DMS53 treated with DMSO at 0.1 percent for 48 hours (cell line): ENCODE results near the gene CTNNA3.

Source experiments
- DNase-seq: peaks from one replicate; lab custom pipeline; 2025; ENCODE audit not compliant: unreplicated experiment; lab: John Stamatoyannopoulos, UW

Gene CTNNA3

DNA sequence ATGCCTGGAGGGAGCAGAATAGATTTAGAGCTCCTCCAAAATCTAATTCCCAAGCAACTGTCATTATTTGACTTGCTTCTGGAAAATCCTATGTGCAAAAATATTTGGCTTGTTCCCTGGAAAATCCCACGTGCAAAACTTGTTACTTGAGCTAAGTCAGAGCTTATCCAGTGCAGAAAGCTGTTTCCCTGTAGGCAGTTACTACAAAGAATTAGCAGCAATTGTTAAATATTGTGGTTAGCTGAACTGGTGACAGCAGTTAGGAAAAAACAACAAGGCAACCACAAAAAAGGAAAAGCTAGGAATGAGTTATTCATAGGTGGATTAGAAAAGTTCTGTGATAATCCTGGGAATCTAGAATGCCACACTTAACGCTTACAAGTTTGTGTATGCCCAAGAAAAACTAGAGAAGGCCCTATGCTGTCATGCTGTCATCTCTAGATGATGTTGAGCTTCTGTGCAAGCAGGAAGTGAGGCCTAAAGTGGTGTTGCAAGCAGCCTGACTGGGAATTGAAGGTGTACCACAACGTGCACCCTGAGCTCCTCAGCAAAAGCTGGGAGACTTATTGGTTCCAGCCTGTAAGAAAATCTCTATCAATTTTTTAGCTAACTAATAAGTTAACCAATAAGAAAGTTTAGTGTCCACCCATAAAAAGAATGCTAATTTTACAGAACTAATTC, 1508.8 kb downstream of the CTNNA3 start:
- peak; percentile 29 for DNase-seq

GRCh38 chr10:66183028-66183427, 1513.0 kb downstream of the CTNNA3 start:
- DNase-seq = no peak

- DNase-seq = peak; percentile 75
Observed at GRCh38 chr10:66180581-66181318, 1515.2 kb downstream of the CTNNA3 start.

DNA sequence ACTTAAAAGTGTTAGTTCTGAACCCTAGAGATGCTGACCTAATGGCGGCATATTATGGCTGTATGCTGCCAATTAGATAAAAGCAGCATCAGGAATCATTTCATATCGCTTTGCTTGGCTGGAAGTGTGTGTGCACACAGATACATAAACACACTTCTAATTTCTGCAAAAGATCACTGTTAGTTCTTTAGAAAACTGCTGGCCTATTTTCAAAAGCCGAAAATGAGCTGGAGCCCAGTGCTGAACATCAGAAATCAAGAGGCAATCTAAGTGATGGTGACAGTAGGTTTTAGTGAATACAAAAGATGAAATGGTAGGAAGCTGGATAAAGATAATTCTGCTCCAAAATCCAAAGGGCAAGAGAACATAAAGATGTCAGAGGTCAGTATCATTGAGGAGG, 1516.0 kb downstream of the CTNNA3 start:
- DNase-seq = no peak

- no peak for DNase-seq
Observed at GRCh38 chr10:66176772-66177171, 1519.2 kb downstream of the CTNNA3 start.

- DNase-seq = no peak
Observed at GRCh38 chr10:66167816-66168215, 1528.2 kb downstream of the CTNNA3 start.

DNA sequence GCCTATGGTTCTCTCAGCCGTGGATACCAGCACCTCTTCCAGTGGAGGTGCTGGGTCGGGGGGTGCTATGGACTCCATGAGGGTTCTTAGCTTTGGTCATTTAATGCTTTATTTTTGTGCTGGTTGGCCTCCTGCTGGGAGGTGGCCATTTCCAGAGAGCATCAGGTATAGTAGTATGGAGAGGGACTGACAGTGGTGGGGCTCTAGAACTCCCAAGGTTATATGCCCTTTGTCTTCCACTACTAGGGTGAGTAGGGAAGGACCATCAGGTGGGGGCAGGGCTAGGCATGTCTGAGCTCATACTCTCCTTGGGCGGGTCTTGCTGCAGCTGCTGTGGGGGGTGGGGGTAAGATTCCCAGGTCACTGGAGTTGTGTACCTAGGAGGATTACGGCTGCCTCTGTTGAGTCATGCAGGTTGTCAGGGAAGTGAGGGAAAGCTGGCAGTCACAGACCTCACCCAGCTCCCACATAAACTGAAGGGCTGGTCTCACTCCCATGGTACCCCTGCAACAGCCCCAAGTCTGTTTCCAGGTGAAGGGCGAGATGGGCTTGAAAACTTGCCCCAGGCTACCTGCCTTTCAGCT, 1533.3 kb downstream of the CTNNA3 start:
- DNase-seq = no peak

DNA sequence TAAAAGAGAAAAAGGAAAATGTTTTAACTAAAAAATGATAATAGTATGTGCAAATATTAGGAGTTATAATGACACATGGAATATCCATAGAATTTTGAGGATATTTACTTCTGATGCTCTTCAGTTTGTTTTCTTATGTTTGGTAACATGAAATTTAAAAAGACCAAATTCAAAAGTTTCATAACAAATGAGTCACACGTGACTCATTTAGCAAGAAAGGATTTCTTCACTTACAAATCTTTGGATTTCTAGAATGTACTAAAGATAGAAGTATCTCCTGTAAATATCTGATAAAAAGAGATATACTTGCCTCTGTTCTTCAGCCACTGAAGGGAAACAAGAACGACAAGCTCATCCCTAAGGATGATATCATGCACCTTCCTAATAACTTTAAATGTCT, 1544.6 kb downstream of the CTNNA3 start:
- no peak for DNase-seq

DNA sequence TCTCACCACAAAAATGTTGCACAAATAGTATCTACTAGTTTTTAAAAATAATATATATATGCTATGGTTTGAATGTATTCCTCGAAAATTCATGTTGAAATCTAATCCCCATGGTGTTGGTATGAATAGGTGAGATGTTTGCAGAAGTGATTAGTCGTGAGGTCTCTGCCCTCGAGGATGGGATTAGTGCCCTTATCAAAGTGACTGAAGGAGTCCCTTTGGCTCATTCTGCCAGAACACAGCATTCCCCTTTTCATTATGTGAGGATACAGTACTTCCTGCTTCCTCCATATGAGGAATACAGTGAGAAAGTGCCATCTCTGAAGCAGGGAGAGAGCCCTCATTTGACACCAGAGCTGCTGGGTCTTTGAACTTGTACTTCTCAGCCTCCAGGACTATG, 1547.7 kb downstream of the CTNNA3 start:
- DNase-seq = peak; percentile 48

DNA sequence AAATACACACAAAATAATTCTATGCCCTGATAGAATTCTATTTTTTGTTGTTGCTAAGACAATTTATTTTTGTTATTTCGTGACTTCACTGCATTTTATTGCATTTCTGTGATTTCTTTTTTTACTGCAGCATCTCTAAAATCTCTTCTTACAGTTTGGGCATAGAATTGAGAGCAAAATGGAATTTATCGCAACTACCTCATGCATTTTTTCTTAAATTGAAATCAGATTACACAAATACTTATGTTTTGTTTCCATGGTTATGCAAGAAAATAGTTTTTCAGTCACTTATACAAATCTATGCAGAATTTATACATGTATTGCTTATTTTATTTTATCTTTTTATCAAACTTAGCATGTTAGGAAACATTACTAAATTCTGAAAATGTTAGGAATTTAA, 1552.0 kb downstream of the CTNNA3 start:
- no peak for DNase-seq

GRCh38 chr10:66102756-66103155, 1593.2 kb downstream of the CTNNA3 start:
- no peak for DNase-seq

DNA sequence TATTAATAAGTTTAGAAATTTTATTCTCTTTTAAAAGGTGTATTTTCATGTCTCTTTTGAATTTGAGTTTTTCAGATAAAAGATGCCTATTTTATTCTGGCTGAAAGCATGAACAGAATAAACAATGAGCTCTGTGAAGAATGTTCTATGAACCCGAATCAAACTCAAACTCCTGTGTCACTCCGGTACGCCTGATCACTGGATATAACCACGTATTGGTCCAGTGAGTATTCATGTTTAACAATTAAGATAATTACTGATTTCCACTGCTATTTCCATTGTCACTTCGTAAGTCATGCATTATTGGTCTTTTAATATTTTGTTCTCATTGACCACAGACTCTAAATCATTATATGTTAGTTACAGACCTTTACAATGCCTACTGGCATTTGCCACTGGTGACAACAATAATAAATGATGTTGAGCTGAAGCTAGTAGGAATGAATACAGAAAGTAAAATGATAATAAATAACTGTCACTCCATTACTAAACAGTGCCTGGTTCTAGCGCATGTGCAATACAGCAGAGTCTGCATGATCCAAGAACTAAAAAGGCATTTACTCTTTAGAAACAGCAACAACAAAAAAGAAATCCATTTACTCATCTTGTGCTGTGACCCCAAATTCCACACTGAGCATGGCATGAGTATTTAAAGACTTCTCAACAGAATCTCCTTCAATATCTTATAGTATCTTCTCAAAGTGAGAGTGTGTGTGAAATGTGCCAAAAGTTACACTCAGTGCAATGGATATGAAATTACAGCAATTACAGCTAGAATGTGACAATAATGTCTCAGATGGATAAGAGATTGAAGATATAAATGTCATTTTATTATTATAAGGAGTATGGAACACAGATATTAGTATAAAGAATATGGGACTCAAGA, 1597.2 kb downstream of the CTNNA3 start:
- DNase-seq = no peak

GRCh38 chr10:66095610-66096009, 1600.4 kb downstream of the CTNNA3 start:
- no peak for DNase-seq

- DNase-seq = no peak
Observed at GRCh38 chr10:66085906-66086305, 1610.1 kb downstream of the CTNNA3 start.

- DNase-seq = no peak
Observed at GRCh38 chr10:66071907-66072306, 1624.1 kb downstream of the CTNNA3 start.

- DNase-seq = no peak
Observed at GRCh38 chr10:66058594-66058993, 1637.4 kb downstream of the CTNNA3 start.

DNA sequence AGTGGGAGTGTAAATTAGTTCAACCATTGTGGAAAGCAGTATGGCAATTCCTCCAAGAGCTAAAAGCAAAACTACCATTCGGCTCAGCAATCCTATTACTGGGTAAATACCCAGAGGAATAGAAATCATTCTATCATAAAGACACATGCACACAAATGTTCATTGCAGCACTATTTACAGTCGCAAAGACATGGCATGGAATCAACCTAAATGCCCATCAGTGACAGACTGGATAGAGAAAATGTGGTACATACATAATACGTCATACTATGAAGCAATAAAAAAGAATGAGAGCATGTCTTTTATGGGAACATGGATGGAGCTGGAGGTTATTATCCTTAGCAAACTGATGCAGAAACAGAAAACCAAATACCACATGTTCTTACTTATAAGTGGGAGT, 1646.7 kb downstream of the CTNNA3 start:
- no peak for DNase-seq

DNA sequence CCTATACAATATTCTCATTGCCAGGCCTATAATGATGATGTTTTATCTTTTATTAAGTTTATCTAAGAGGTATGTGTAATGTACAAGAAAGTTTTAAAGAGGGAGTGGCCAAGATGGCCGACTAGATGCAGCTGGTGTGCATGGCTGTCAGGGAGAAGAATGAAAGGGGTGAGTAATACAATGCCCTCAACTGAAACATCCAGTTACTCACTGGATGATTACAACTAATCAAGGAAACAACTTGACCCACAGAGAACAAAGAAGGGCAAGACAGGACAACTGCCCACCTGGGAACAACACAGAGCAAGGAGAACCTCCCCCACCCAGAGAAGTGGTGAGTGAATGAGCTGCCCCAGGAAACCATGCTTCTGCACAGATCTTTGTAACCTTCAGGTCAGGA, 1650.1 kb downstream of the CTNNA3 start:
- DNase-seq = no peak

DNA sequence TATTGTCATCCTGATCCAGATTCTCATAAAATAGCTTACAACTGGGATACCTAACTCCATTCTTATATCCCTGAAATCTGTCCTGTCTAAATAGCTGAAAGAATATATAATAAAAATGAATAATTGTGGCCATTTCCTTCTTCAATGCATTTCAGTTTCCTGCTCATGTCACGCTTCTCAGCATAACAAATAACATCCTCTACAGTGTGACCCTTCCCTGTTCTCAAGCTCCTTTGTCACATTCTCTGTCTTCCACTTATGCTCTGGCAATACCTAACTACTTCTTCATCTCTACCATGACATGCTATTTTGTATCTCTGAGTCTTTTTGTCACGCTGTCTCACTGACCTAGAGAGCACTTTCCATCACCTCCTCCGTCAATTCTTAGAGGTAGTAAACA, 1654.2 kb downstream of the CTNNA3 start:
- no peak for DNase-seq

DNA sequence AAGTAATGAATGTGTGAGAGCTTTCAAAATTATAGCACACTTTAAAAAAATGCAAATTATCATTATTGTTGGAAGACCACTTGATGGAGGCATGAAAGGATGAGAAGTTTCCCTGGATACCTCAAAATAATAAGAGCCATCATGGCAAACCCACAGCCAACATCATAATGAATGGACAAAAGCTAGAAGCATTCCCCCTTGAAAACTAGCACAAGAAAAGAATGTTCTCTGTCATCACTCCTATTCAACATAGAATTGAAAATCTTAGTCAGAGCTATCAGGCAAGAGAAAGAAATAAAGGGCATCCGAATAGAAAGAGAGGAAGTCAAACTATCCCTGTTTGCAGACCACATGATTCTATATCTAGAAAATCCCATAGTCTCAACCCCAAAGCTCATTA, 1657.4 kb downstream of the CTNNA3 start:
- DNase-seq = no peak

DNA sequence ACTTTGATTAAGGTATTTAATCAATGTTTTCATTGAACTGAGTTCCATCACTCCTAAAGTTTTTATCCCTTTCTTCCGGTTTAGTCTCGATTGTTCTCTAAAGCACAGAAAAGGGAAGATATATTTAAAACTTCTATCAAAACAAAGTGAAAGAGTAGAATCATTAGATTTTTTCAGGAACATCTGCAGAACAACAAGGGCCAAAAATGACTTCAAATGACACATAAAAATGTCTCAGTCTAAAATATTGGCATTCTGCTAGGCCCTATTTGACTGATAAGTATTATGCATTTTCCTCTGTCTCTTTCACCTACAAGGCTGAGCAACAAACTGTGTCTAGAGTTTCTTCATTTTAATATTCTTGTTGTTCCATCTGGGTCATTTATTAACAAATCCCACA, 1669.7 kb downstream of the CTNNA3 start:
- no peak for DNase-seq
